CD4-positive, alpha-beta memory T cell (primary cell): Measurements from ENCODE around the gene RABGAP1L. TPM values are rescaled to one million over a fixed set of nuclear protein-coding genes. Genes with fewer than 3 reads are reported as not detected.

Experiments
- CTCF ChIA-PET: fragments of 350-600 bp; sonication (Branson Sonifier 250); formaldehyde crosslinking; loops from one replicate; lab custom pipeline; 2021; ENCODE audit warnings: inconsistent platforms; ENCODE audit not compliant: partially characterized antibody; lab: Charles Lee
- POLR2A ChIA-PET: fragments of 350-600 bp; sonication (Branson Sonifier 250); formaldehyde crosslinking; loops from one replicate; lab custom pipeline; 2021; ENCODE audit not compliant: partially characterized antibody; lab: Charles Lee
- DNase-seq, 5 donors: peaks; one replicate each; pipeline versions ENCODE4 v3.0.0 to v3.0.0-alpha.2; 2020 to 2022; ENCODE audit warnings: mixed read lengths in 1 of 5
- H3K27ac ChIP-seq: one replicate; pipeline ENCODE4 v1.7.0; 2013; ENCODE audit warnings: low read depth, low read length
- H3K27me3 ChIP-seq: 2 replicates; pipeline ENCODE4 v1.7.0; 2013; ENCODE audit warnings: mild to moderate bottlenecking, low read length, moderate library complexity; ENCODE audit not compliant: insufficient read depth
- H3K36me3 ChIP-seq: 2 replicates; pipeline ENCODE4 v1.7.0; 2013; ENCODE audit warnings: mild to moderate bottlenecking, low read length, moderate library complexity; ENCODE audit not compliant: insufficient read depth
- H3K4me1 ChIP-seq: 2 replicates; pipeline ENCODE4 v1.7.0; 2013; ENCODE audit warnings: mild to moderate bottlenecking, low read length, moderate library complexity; ENCODE audit not compliant: insufficient read depth
- H3K4me3 ChIP-seq, 2 donors: one replicate each; pipeline ENCODE4 v1.7.0; 2013; ENCODE audit warnings: low read length in 2 of 2, mild to moderate bottlenecking in 1 of 2
- H3K9me3 ChIP-seq, 2 donors: one replicate each; pipeline ENCODE4 v1.7.0; 2013; ENCODE audit warnings: low read length in 2 of 2, control low read depth in 1 of 2; ENCODE audit not compliant: control insufficient read depth in 1 of 2
- H3K27ac Mint-ChIP-seq, 7 donors: one replicate each; pipeline ENCODE4 v1.8.0; 2020 to 2021; ENCODE audit warnings: mixed read lengths in 7 of 7, mild to moderate bottlenecking in 6 of 7, inconsistent platforms in 3 of 7, moderate library complexity in 3 of 7
- H3K27me3 Mint-ChIP-seq, 2 donors: one replicate each; pipeline ENCODE4 v1.8.0; 2020 to 2021; ENCODE audit warnings: mixed read lengths in 2 of 2
- H3K36me3 Mint-ChIP-seq, 2 donors: one replicate each; pipeline ENCODE4 v1.8.0; 2020 to 2021; ENCODE audit warnings: mixed read lengths in 2 of 2, inconsistent platforms in 1 of 2, mild to moderate bottlenecking in 1 of 2
- H3K4me1 Mint-ChIP-seq, 4 donors: one replicate each; pipeline ENCODE4 v1.8.0; 2020 to 2021; ENCODE audit warnings: mixed read lengths in 4 of 4, mild to moderate bottlenecking in 1 of 4
- H3K4me3 Mint-ChIP-seq, 8 donors: one replicate each; pipeline ENCODE4 v1.8.0; 2020 to 2021; ENCODE audit warnings: mixed read lengths in 8 of 8, mild to moderate bottlenecking in 7 of 8, moderate library complexity in 6 of 8, inconsistent platforms in 3 of 8
- H3K9me3 Mint-ChIP-seq, 8 donors: one replicate each; pipeline ENCODE4 v1.8.0; 2020 to 2021; ENCODE audit warnings: mixed read lengths in 8 of 8, mild to moderate bottlenecking in 5 of 8, inconsistent platforms in 3 of 8, moderate library complexity in 1 of 8
- intact Hi-C: fragments of 100-400 bp; cut with micrococcal nuclease; formaldehyde crosslinking; loops from one replicate; pipeline ENCODE4 v1.15.1; 2023
- polyA plus RNA-seq, 2 donors: library from polyadenylated mRNA; unstranded; fragments of 300-500 nt; fragmentation: Illumina TruSeq; gene quantifications; one replicate each; pipeline ENCODE4 v1.2.3, GENCODE V29; 2021
- total RNA-seq, 2 experiments: library from RNA; stranded (reverse); gene quantifications; one replicate each; pipeline ENCODE4 v1.2.3, GENCODE V29; 2021

The RABGAP1L gene
- total and polyA plus RNA-seq, 4 experiments from 2014 or later: 75.7 to 114 (median 96.8) TPM

DNA sequence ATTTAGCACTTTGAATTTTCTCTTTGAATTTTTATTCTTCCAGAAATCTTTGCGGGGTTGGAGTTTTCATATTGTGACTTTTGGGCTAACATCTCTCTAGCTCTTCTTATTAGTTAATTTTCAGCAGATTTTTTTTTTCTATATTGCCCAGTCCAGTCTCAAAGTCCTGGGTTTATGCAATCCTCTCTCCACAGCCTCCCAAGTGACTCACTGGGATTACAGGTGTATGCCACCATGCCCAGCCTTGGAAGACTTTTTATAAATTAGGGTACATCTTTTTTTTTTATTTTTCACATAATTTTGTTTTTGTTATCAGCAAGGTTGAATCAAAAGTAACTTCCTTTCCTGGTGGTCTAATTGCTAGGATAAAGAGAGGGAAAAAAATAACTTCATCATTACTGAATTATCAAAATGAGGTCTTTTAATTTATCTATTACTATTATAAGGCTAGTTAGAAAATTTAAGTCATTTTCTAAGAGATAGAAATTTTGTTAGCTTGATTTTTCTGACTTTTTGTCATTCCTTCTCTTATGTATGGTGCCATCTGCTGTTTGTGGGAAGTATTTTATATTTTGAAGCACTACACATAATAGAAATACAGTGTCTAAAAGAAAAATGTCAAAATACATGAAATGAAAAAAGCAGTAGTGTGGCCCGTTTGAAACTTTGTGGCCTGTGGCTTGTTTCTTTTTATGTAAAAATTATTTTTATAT, 567.0 kb downstream of the RABGAP1L start:
- DNase-seq: peak in 1 of 5 donors; percentile 3
- Mint-ChIP-seq H3K9me3 (no peaks in the 10 kb centered on the region), H3K36me3 (peaks cover 0 to 3% of the 10 kb centered on the region in 2 donors), H3K4me1 (peaks cover 0 to 5% (median 0%) of the 10 kb centered on the region in 4 donors), H3K4me3 (no peak overlapping the region), H3K27me3 (no peaks in the 10 kb centered on the region), H3K27ac (peak overlapping the region in 1 of 7 donors; percentile 57)
- H3K27me3 ChIP-seq: no peaks in the 10 kb centered on the region
- intact Hi-C loops: loop anchor here (5.0 kb wide), 2 partner anchors 469 to 1304 kb away; no protein-coding TSS in a partner anchor
- no peak overlapping the region for H3K27ac ChIP-seq
- POLR2A ChIA-PET: no interaction called here
- no peak overlapping the region for H3K4me3 ChIP-seq
- no peaks in the 10 kb centered on the region for H3K9me3 ChIP-seq
- no peaks in the 10 kb centered on the region for H3K4me1 ChIP-seq
- CTCF ChIA-PET: interaction anchor here (2.7 kb wide), 1 partner anchor 464 kb away, joined by 13 read pairs; no protein-coding TSS in a partner anchor
- no peaks in the 10 kb centered on the region for H3K36me3 ChIP-seq

DNA sequence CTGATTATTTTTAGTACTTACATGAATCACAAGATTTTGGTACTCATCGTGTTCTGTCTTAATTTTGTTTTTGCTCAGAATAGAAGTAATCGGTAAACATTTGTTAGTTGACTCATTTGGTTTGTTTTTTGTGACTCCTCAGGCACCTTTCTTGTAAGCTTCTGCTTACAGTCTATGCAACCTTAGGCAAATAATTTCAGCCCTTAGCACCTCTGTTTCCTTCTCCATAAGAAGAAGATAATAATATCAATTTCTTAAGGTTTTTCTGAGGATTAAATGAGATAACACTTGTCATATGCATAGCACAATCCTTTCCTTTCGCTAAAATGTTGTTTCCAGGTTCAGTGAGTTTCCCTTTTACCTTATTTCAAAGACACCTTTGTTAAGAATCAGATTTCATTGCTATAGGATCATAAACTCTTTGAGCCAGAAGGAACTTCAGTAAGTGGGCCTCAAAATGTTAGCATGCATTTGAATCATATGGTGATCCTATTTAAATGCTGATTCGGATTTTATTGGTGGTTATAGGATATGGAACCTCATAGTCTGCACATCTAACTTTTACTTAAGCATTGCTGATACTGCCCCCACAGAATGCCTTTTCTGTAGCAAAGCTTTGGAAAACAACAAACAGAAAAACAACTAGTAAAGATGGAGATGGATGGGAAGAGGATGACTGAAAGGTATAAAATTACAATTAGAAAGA, 567.7 kb downstream of the RABGAP1L start:
- no peak overlapping the region for H3K27ac Mint-ChIP-seq
- H3K4me1 Mint-ChIP-seq: peaks cover 0 to 5% (median 0%) of the 10 kb centered on the region in 4 donors
- H3K4me3 Mint-ChIP-seq: no peak overlapping the region
- H3K4me3 ChIP-seq: no peak overlapping the region
- H3K36me3 Mint-ChIP-seq: peaks cover 0 to 6% of the 10 kb centered on the region in 2 donors
- H3K9me3 Mint-ChIP-seq: no peaks in the 10 kb centered on the region
- no peaks in the 10 kb centered on the region for H3K9me3 ChIP-seq
- H3K27ac ChIP-seq: no peak overlapping the region
- no peaks in the 10 kb centered on the region for H3K36me3 ChIP-seq
- CTCF ChIA-PET: interaction anchor here (2.7 kb wide), 1 partner anchor 465 kb away, joined by 13 read pairs; no protein-coding TSS in a partner anchor
- DNase-seq: no peak
- no peaks in the 10 kb centered on the region for H3K27me3 Mint-ChIP-seq
- intact Hi-C loops: loop anchor here (5.0 kb wide), 2 partner anchors 470 to 1305 kb away; no protein-coding TSS in a partner anchor
- POLR2A ChIA-PET: no interaction called here
- H3K4me1 ChIP-seq: no peaks in the 10 kb centered on the region
- H3K27me3 ChIP-seq: no peaks in the 10 kb centered on the region

DNA sequence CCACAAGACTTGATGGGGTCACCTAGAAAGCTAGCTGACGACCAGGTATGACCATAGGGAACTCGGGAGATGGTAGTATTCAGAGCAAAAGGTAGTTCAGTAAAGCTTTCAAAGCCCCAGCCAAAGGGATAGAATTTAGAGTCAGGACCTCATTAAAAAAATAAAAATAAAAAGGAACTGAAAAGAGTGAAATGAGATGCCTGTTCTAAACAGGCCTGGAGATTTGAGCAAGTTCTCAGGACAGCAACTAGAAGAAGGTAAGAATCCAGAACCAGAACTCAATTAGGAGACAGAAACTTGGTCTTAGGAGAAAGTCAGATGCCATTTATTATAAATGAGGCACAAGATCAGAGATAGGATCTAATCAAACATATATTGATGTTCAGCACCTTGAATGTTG, 575.0 kb downstream of the RABGAP1L start:
- Mint-ChIP-seq H3K36me3 (peaks cover 5 to 31% of the 10 kb centered on the region in 2 donors), H3K27me3 (no peaks in the 10 kb centered on the region), H3K4me1 (peaks cover 6 to 17% (median 10%) of the 10 kb centered on the region in 4 donors), H3K4me3 (no peak overlapping the region), H3K9me3 (peaks cover 0 to 7% (median 3%) of the 10 kb centered on the region in 8 donors), H3K27ac (peak overlapping the region in 1 of 7 donors; percentile 34)
- CTCF ChIA-PET: interaction anchor here (0.7 kb wide), 1 partner anchor 10 kb away, joined by 4 read pairs; no protein-coding TSS in a partner anchor
- no peak for DNase-seq
- Histone ChIP-seq H3K27me3 (no peaks in the 10 kb centered on the region), H3K4me1 (no peaks in the 10 kb centered on the region), H3K36me3 (no peaks in the 10 kb centered on the region), H3K9me3 (no peaks in the 10 kb centered on the region), H3K4me3 (no peak overlapping the region), H3K27ac (no peak overlapping the region)
- POLR2A ChIA-PET: no interaction called here
- intact Hi-C loops: no loop called here

DNA sequence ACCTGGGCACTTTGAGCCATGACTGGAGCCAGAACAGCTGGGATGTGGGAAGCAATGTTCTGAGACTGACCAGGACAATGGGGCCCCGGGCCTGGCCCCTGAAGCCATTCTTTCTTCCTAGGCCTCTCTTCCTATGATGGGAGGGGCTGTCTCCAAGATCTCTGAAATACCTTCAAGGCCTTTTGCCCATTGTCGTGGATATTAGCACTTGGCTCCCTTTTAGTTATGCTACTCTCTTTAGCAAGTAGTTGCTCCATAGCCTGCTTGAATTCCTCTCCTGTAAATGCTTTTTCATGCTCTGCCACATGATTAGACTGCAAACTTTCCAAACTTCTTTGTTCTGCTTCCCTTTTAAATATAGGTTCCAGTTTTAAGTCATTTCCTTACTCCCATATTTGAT, 577.5 kb downstream of the RABGAP1L start:
- Mint-ChIP-seq H3K4me1 (peaks cover 6 to 17% (median 11%) of the 10 kb centered on the region in 4 donors), H3K4me3 (no peak overlapping the region), H3K36me3 (peaks cover 5 to 28% of the 10 kb centered on the region in 2 donors), H3K27ac (no peak overlapping the region), H3K27me3 (no peaks in the 10 kb centered on the region), H3K9me3 (peaks cover 0 to 7% (median 3%) of the 10 kb centered on the region in 8 donors)
- Histone ChIP-seq H3K27me3 (no peaks in the 10 kb centered on the region), H3K4me1 (no peaks in the 10 kb centered on the region), H3K4me3 (no peak overlapping the region), H3K9me3 (no peaks in the 10 kb centered on the region), H3K36me3 (no peaks in the 10 kb centered on the region), H3K27ac (no peak overlapping the region)
- POLR2A ChIA-PET: no interaction called here
- intact Hi-C loops: no loop called here
- CTCF ChIA-PET: interaction anchor here (0.5 to 2.3 kb wide), 2 partner anchors 474 to 807 kb away, joined by 3 to 7 read pairs; no protein-coding TSS in a partner anchor
- no peak for DNase-seq

DNA sequence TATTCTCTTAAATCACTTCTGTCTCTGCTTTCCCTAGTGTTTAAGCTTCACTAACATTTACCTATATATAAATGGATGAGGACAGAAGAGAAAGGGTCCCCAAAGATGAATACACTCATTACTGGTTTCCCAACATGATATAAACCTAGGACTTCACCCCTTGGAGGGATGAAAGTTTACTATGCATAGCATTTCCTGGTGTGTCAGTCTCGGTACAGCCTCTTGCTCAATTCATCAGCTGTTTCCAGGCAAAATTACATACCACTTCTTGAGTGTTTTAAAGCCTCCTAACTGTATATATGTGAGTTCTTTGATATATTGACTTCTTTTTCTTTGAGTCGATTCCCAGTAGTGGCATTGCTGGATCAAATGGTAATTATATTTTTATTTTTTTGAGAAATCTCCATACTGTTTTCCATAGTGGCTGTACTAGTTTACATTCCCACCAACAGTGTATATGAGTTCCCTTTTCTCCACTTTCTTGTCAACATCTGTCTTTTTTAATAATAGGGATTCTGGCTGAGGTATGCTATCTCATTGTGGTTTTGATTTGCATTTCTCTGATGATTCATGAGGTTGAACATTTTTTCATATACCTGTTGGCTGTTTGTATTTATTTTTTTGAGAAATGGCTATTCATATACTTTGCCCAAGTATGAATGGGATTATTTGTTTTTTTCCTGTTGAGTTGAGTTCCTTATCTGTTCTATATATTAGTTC, 581.1 kb downstream of the RABGAP1L start:
- CTCF ChIA-PET: no interaction called here
- no peaks in the 10 kb centered on the region for H3K36me3 ChIP-seq
- H3K9me3 ChIP-seq: no peaks in the 10 kb centered on the region
- Mint-ChIP-seq H3K4me1 (peaks cover 0 to 10% (median 2%) of the 10 kb centered on the region in 4 donors), H3K4me3 (no peak overlapping the region), H3K9me3 (peaks cover 0 to 7% (median 3%) of the 10 kb centered on the region in 8 donors), H3K27me3 (no peaks in the 10 kb centered on the region), H3K36me3 (peaks cover 5 to 16% of the 10 kb centered on the region in 2 donors), H3K27ac (no peak overlapping the region)
- POLR2A ChIA-PET: no interaction called here
- DNase-seq: no peak
- no peaks in the 10 kb centered on the region for H3K27me3 ChIP-seq
- H3K4me3 ChIP-seq: no peak overlapping the region
- intact Hi-C loops: loop anchor here (10.0 kb wide), 1 partner anchor 1536 kb away; the partner anchor contains the start of gene TNFSF4
- H3K27ac ChIP-seq: no peak overlapping the region
- no peaks in the 10 kb centered on the region for H3K4me1 ChIP-seq

DNA sequence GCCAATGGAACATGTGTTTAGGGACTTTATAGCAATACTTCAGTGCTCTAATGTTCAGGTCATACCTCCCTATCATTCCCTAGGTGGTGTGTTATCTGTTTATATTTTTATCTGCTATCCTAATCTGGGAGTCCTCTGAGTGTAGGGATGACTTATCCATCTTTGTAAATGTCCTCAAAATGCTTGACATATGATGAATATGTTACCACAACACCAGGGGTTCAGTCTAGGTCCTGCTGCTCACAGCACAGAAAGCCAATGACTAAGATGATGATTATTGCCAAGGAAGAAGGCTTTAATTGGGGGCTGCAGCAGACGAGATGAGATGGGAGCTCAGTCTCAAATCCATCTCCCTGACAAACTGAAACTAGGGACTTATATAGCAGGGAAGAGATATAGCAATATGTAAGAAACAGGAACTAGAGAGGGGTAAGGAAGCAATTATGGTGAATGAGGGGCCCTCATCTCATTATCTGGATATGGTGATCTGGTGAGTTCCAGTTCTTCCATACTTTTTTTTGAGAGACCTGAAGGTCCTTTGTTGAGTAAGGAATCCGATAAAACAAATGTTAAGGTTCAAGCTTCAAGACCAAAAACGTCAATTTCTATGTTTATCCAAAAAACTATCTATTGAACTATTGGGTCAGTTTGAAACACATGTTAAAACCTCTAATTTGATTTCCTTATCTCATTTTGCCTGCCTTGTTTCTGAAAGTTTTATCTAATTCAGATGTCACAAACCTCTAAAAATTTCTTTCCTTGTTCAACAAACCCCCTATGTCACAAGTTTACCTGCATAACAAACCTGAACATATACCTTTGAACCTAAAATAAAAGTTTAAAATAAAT, 583.7 kb downstream of the RABGAP1L start:
- Mint-ChIP-seq H3K36me3 (no peaks in the 10 kb centered on the region), H3K27me3 (no peaks in the 10 kb centered on the region), H3K9me3 (no peaks in the 10 kb centered on the region), H3K4me1 (peaks cover 0 to 7% (median 0%) of the 10 kb centered on the region in 4 donors), H3K4me3 (no peak overlapping the region), H3K27ac (peak overlapping the region in 4 of 7 donors; percentile 7 to 67 (median 22))
- CTCF ChIA-PET: interaction anchor here (0.6 to 3.5 kb wide), 8 partner anchors 12 to 1572 kb away, joined by 3 to 30 read pairs (median 4); no protein-coding TSS in a partner anchor
- Histone ChIP-seq H3K9me3 (no peaks in the 10 kb centered on the region), H3K36me3 (no peaks in the 10 kb centered on the region), H3K27me3 (no peaks in the 10 kb centered on the region), H3K4me1 (no peaks in the 10 kb centered on the region), H3K27ac (no peak overlapping the region), H3K4me3 (no peak overlapping the region)
- DNase-seq: no peak
- intact Hi-C loops: loop anchor here (10.0 kb wide), 1 partner anchor 1538 kb away; the partner anchor contains the start of gene TNFSF4
- POLR2A ChIA-PET: no interaction called here
